ENCODE data around the gene DISP3.

GRCh38 chr1:11513681-11514080 lies 34.7 kb downstream of the DISP3 start:
- no peak for TF ChIP-seq CTCF (IDR thresholded peaks at IDR 0.05)
- no peak for TF ChIP-seq SIN3A (IDR thresholded peaks at IDR 0.05; ENCODE audit: borderline replicate concordance, insufficient read depth, low read depth, low read length)
